Urinary bladder (tissue), 4 donors: ENCODE results near the gene PHF20. TPM values are rescaled to one million over a fixed set of nuclear protein-coding genes. Genes with fewer than 3 reads are reported as not detected.
"Not testable (repeated sequence)": the region's sequence is repeated elsewhere in the genome, so short reads cannot be mapped to it uniquely, and the experiment has no call there.

Experiments used
- DNase-seq: peaks from one replicate; pipeline ENCODE4 v3.0.0-alpha.2; 2015; ENCODE audit errors: extremely low spot score
- H3K27ac ChIP-seq: one replicate; pipeline ENCODE4 v1.5.1; 2013; ENCODE audit warnings: low read depth, mild to moderate bottlenecking, moderate library complexity
- H3K36me3 ChIP-seq: one replicate; pipeline ENCODE4 v1.6.1; 2013; ENCODE audit warnings: mild to moderate bottlenecking, moderate library complexity; ENCODE audit not compliant: insufficient read depth
- H3K4me1 ChIP-seq: one replicate; pipeline ENCODE4 v1.6.1; 2013; ENCODE audit warnings: mild to moderate bottlenecking, moderate library complexity; ENCODE audit not compliant: insufficient read depth
- H3K4me3 ChIP-seq: one replicate; pipeline ENCODE4 v1.5.1; 2013; ENCODE audit warnings: low read depth, low read length
- WGBS: extraction: QIAGEN DNeasy Blood & Tissue Kit; methylation state at CpG from one replicate; pipeline ENCODE4 v1.1.7; 2013; 5-methylcytosine and 5-hydroxymethylcytosine counted together
- polyA plus RNA-seq: library from polyadenylated mRNA; stranded (reverse); fragments of 200-250 nt; gene quantifications from one replicate; pipeline ENCODE4 v1.2.3, GENCODE V29; 2013
- total RNA-seq: library from RNA; depleted of rRNA; stranded (reverse); fragments of >200 nt; gene quantifications from one replicate; pipeline ENCODE4 v1.2.3, GENCODE V29; 2014
- donor health status: healthy with polysubstance abuse.
- donor health status: healthy.

Gene PHF20
- total and polyA plus RNA-seq, 2 donors, result 30.5 to 32.5 TPM

- Histone ChIP-seq H3K27ac (no peak overlapping the region), H3K4me3 (no peak overlapping the region), H3K4me1 (no peaks in the 10 kb centered on the region), H3K36me3 (no peaks in the 10 kb centered on the region)
- DNase-seq, result no peak
- 42% methylated on average over 3 of the region's 3 CpGs for WGBS
Measured at GRCh38 chr20:35828434-35828833, 56.6 kb downstream of the PHF20 start.

- WGBS, result 94% methylated on average over 4 of the region's 4 CpGs
- DNase-seq, result no peak
- Histone ChIP-seq H3K27ac (no peak overlapping the region), H3K36me3 (no peaks in the 10 kb centered on the region), H3K4me1 (no peaks in the 10 kb centered on the region), H3K4me3 (no peak overlapping the region)
Measured at GRCh38 chr20:35828916-35829315, 57.1 kb downstream of the PHF20 start.

GRCh38 chr20:35830264-35830663, 58.4 kb downstream of the PHF20 start:
- no peak overlapping the region for H3K27ac ChIP-seq
- no peaks in the 10 kb centered on the region for H3K36me3 ChIP-seq
- DNase-seq, result no peak
- H3K4me1 ChIP-seq, result no peaks in the 10 kb centered on the region
- no peak overlapping the region for H3K4me3 ChIP-seq

- H3K36me3 ChIP-seq, result no peaks in the 10 kb centered on the region
- no peak for DNase-seq
- WGBS, result 98% methylated on average over 1 of the region's 1 CpG
- no peaks in the 10 kb centered on the region for H3K4me1 ChIP-seq
- no peak overlapping the region for H3K27ac ChIP-seq
- H3K4me3 ChIP-seq, result no peak overlapping the region
Measured at GRCh38 chr20:35831029-35831428, 59.2 kb downstream of the PHF20 start.

- H3K4me3 ChIP-seq, result no peak overlapping the region
- H3K36me3 ChIP-seq, result no peaks in the 10 kb centered on the region
- H3K4me1 ChIP-seq, result no peaks in the 10 kb centered on the region
- DNase-seq, result no peak
- 95% methylated on average over 2 of the region's 2 CpGs for WGBS
- no peak overlapping the region for H3K27ac ChIP-seq
Measured at GRCh38 chr20:35831971-35832370, 60.2 kb downstream of the PHF20 start.

GRCh38 chr20:35833241-35833640, 61.4 kb downstream of the PHF20 start:
- Histone ChIP-seq H3K36me3 (no peaks in the 10 kb centered on the region), H3K27ac (no peak overlapping the region), H3K4me3 (no peak overlapping the region), H3K4me1 (no peaks in the 10 kb centered on the region)
- 86% methylated on average over 1 of the region's 1 CpG for WGBS
- no peak for DNase-seq

- Histone ChIP-seq H3K36me3 (no peaks in the 10 kb centered on the region), H3K4me1 (no peaks in the 10 kb centered on the region), H3K4me3 (no peak overlapping the region), H3K27ac (no peak overlapping the region)
- WGBS, result 61% methylated on average over 6 of the region's 6 CpGs
- DNase-seq, result peak; percentile 4
Measured at GRCh38 chr20:35837577-35838195, 65.9 kb downstream of the PHF20 start.

- WGBS, result 88% methylated on average over 4 of the region's 4 CpGs
- H3K4me1 ChIP-seq, result no peaks in the 10 kb centered on the region
- no peak overlapping the region for H3K27ac ChIP-seq
- H3K4me3 ChIP-seq, result no peak overlapping the region
- DNase-seq, result no peak
- H3K36me3 ChIP-seq, result no peaks in the 10 kb centered on the region
Measured at GRCh38 chr20:35838205-35838604, 66.4 kb downstream of the PHF20 start.

GRCh38 chr20:35839904-35840303, 68.1 kb downstream of the PHF20 start:
- no peak overlapping the region for H3K27ac ChIP-seq
- peaks cover 3% of the 10 kb centered on the region for H3K36me3 ChIP-seq
- 94% methylated on average over 1 of the region's 1 CpG for whole genome bisulfite sequencing
- H3K4me3 ChIP-seq, result no peak overlapping the region
- DNase-seq, result no peak
- H3K4me1 ChIP-seq, result no peaks in the 10 kb centered on the region

GRCh38 chr20:35840421-35840820, 68.6 kb downstream of the PHF20 start:
- Histone ChIP-seq H3K4me1 (no peaks in the 10 kb centered on the region), H3K4me3 (no peak overlapping the region), H3K27ac (no peak overlapping the region), H3K36me3 (peaks cover 3% of the 10 kb centered on the region)
- no peak for DNase-seq
- WGBS, result 86% methylated on average over 2 of the region's 2 CpGs

GRCh38 chr20:35842361-35842760, 70.5 kb downstream of the PHF20 start:
- WGBS, result over 99% methylated on average over 5 of the region's 5 CpGs
- peaks cover 3% of the 10 kb centered on the region for H3K36me3 ChIP-seq
- H3K4me3 ChIP-seq, result no peak overlapping the region
- H3K27ac ChIP-seq, result no peak overlapping the region
- DNase-seq, result no peak
- no peaks in the 10 kb centered on the region for H3K4me1 ChIP-seq

- not testable (repeated sequence) for DNase-seq, H3K27ac ChIP-seq, H3K36me3 ChIP-seq, H3K4me1 ChIP-seq, H3K4me3 ChIP-seq
- 98% methylated on average over 6 of the region's 6 CpGs for WGBS
Measured at GRCh38 chr20:35843894-35844293, 72.1 kb downstream of the PHF20 start.

- H3K4me3 ChIP-seq, result no peak overlapping the region
- peaks cover 3% of the 10 kb centered on the region for H3K36me3 ChIP-seq
- H3K4me1 ChIP-seq, result no peaks in the 10 kb centered on the region
- no peak overlapping the region for H3K27ac ChIP-seq
- no peak for DNase-seq
- WGBS, result 92% methylated on average over 6 of the region's 6 CpGs
Measured at GRCh38 chr20:35845561-35845960, 73.7 kb downstream of the PHF20 start.

GRCh38 chr20:35849706-35850105, 77.9 kb downstream of the PHF20 start:
- H3K4me1 ChIP-seq, result no peaks in the 10 kb centered on the region
- no peak overlapping the region for H3K27ac ChIP-seq
- DNase-seq, result no peak
- WGBS, result 38% methylated on average over 4 of the region's 4 CpGs
- no peak overlapping the region for H3K4me3 ChIP-seq
- H3K36me3 ChIP-seq, result no peaks in the 10 kb centered on the region

GRCh38 chr20:35851659-35852058, 79.8 kb downstream of the PHF20 start:
- not testable (repeated sequence) for H3K4me3 ChIP-seq, DNase-seq, H3K27ac ChIP-seq, H3K4me1 ChIP-seq, H3K36me3 ChIP-seq
- 85% methylated on average over 8 of the region's 8 CpGs for WGBS
